M059J (cell line): ENCODE data around the gene TM7SF3. TPM values are rescaled to one million over a fixed set of nuclear protein-coding genes. Genes with fewer than 3 reads are reported as not detected.
"Not testable (repeated sequence)": the region's sequence is repeated elsewhere in the genome, so short reads cannot be mapped to it uniquely, and the experiment has no call there.

Experiments used
- DNase-seq: peaks from one replicate; pipeline ENCODE4 v3.0.0-alpha.2; 2012; ENCODE audit warnings: low read depth
- total RNA-seq: library from RNA; depleted of rRNA; stranded (reverse); fragments of >200 nt; shearing (Covaris generic); gene quantifications from 2 replicates; pipeline ENCODE4 v1.2.3, GENCODE V29; 2014; rRNA removed

TM7SF3 gene
- total RNA-seq = 76.7 and 93.5 TPM in 2 replicates

GRCh38 chr12:27014085-27014858 lies at the start of gene TM7SF3:
TM7SF3 (minus strand) TSS chr12:27014384; CDS start chr12:27014168, 216 bp downstream.
- DNase-seq = peak; percentile 84

- no peak for DNase-seq
Measured at GRCh38 chr12:27063250-27063851, 49.2 kb upstream of the TM7SF3 start.

- no peak for DNase-seq
Measured at GRCh38 chr12:27061317-27061716, 47.1 kb upstream of the TM7SF3 start.

GRCh38 chr12:27060740-27061139 lies 46.6 kb upstream of the TM7SF3 start:
- DNase-seq = no peak

- DNase-seq = no peak
Measured at GRCh38 chr12:27057543-27057942, 43.4 kb upstream of the TM7SF3 start.

- no peak for DNase-seq
Measured at GRCh38 chr12:27055966-27056365, 41.8 kb upstream of the TM7SF3 start.

GRCh38 chr12:27052742-27053141 lies 38.6 kb upstream of the TM7SF3 start:
- no peak for DNase-seq

GRCh38 chr12:27052176-27052575 lies 38.0 kb upstream of the TM7SF3 start:
- DNase-seq = no peak

- peak; percentile 3 for DNase-seq
Measured at GRCh38 chr12:27048822-27049752, 34.9 kb upstream of the TM7SF3 start.

GRCh38 chr12:27042018-27042417 lies 27.8 kb upstream of the TM7SF3 start:
- DNase-seq = not testable (repeated sequence)

- not testable (repeated sequence) for DNase-seq
Measured at GRCh38 chr12:27040637-27041036, 26.5 kb upstream of the TM7SF3 start.

GRCh38 chr12:27034607-27035293 lies 20.6 kb upstream of the TM7SF3 start:
- no peak for DNase-seq

- DNase-seq = no peak
Measured at GRCh38 chr12:27032679-27033078, 18.5 kb upstream of the TM7SF3 start.

GRCh38 chr12:27031531-27031930 lies 17.3 kb upstream of the TM7SF3 start:
- DNase-seq = no peak

- no peak for DNase-seq
Measured at GRCh38 chr12:27026257-27026656, 12.1 kb upstream of the TM7SF3 start.

- peak; percentile 29 for DNase-seq
Measured at GRCh38 chr12:27025116-27025515, 10.9 kb upstream of the TM7SF3 start.

GRCh38 chr12:27024291-27024690 lies 10.1 kb upstream of the TM7SF3 start:
- DNase-seq = peak; percentile 18

GRCh38 chr12:27020761-27021160 lies 6.6 kb upstream of the TM7SF3 start:
- DNase-seq = no peak

GRCh38 chr12:27018037-27018436 lies 3.9 kb upstream of the TM7SF3 start:
- DNase-seq = no peak

GRCh38 chr12:27017163-27017823 lies 3.1 kb upstream of the TM7SF3 start:
- DNase-seq = not testable (repeated sequence)

GRCh38 chr12:27015730-27016076 lies 1.5 kb upstream of the TM7SF3 start:
- peak; percentile 54 for DNase-seq
